K562 (cell line): ENCODE data around the gene TMEM200A. TPM values are rescaled to one million over a fixed set of nuclear protein-coding genes. Genes with fewer than 3 reads are reported as not detected.
"Not testable (repeated sequence)": the region's sequence is repeated elsewhere in the genome, so short reads cannot be mapped to it uniquely, and the experiment has no call there.

Source experiments
- ATAC-seq: fragments of 200-7000 bp; cut with Tn5 transposase; 3 replicates; pipeline ENCODE4 v1.9.1; 2020; ENCODE audit warnings: moderate library complexity
- BruUV-seq: library from RNA; stranded (reverse); fragments of 400-500 nt; replicated peaks from 2 replicates; lab custom pipeline; 2021; lab: Mats Ljungman, UMichigan
- CTCF ChIA-PET: fragments of 300-600 bp; formaldehyde crosslinking; extraction: SDS; loops from one replicate; lab custom pipeline; 2021; ENCODE audit warnings: low intra/inter-chr PET ratio; lab: Yijun Ruan, JAX
- POLR2A ChIA-PET: fragments of 300-600, 350-650 bp; sonication (Branson Sonifier 250); formaldehyde crosslinking; extraction: SDS; loops from one replicate; lab custom pipeline; 2021; ENCODE audit warnings: antibody characterized with exemption, inconsistent platforms; lab: Yijun Ruan, JAX
- DNase-seq, 4 experiments: peaks; one replicate each; pipeline versions ENCODE4 v3.0.0 to v3.0.0-alpha.2; 2011 to 2018; ENCODE audit warnings: low spot score in 3 of 4, mixed read lengths in 3 of 4; ENCODE audit errors: extremely low read depth in 1 of 4
- FAIRE-seq: peaks from 2 replicates; lab custom pipeline; 2011; peaks lifted over from hg19 to GRCh38; lab: Jason Lieb, UNC
- H2AFZ ChIP-seq: 2 replicates; pipeline ENCODE4 v1.6.0; 2011; ENCODE audit warnings: low read depth, low read length, control low read depth, inconsistent platforms
- H3K27ac ChIP-seq: fragments of 200-600 bp; 3 replicates; pipeline ENCODE4 v1.8.0; 2011; ENCODE audit warnings: low read depth, mild to moderate bottlenecking, control low read depth, inconsistent platforms, low read length, moderate library complexity, mixed read lengths; ENCODE audit errors: extremely low read depth
- H3K27me3 ChIP-seq, 2 experiments: fragments of 300-600 bp in 1 of 2; 2 replicates in 1 of 2; 3 replicates in 1 of 2; pipeline versions ENCODE4 v1.6.0 to v1.8.0; 2011; ENCODE audit warnings: inconsistent platforms in 2 of 2, low read length in 2 of 2, mild to moderate bottlenecking in 1 of 2, mixed read lengths in 1 of 2, moderate library complexity in 1 of 2; ENCODE audit not compliant: control insufficient read depth in 2 of 2, insufficient read depth in 2 of 2
- H3K36me3 ChIP-seq: fragments of 300-600 bp; 3 replicates; pipeline ENCODE4 v1.8.0; 2011; ENCODE audit warnings: mild to moderate bottlenecking, low read length, inconsistent platforms; ENCODE audit not compliant: control insufficient read depth, insufficient read depth
- H3K4me1 ChIP-seq, 2 experiments: fragments of 200-600 bp in 1 of 2; replicated peaks in 1 of 2; 2 replicates in 1 of 2; 3 replicates in 1 of 2; pipeline versions ENCODE4 v1.5.1 to v1.8.0; 2011; ENCODE audit warnings: inconsistent platforms in 2 of 2, low read length in 2 of 2, mild to moderate bottlenecking in 1 of 2, mixed read lengths in 1 of 2, moderate library complexity in 1 of 2; ENCODE audit not compliant: control insufficient read depth in 2 of 2, insufficient read depth in 2 of 2
- H3K4me2 ChIP-seq: 2 replicates; pipeline ENCODE4 v1.6.1; 2011; ENCODE audit warnings: low read length, control low read depth, inconsistent platforms, mixed read lengths; ENCODE audit not compliant: insufficient read depth
- H3K4me3 ChIP-seq: fragments of 200-600 bp; sonication (generic), shearing (Covaris generic); 2 replicates; pipeline ENCODE4 v1.5.1; 2016; ENCODE audit warnings: control low read depth, inconsistent platforms
- H3K79me2 ChIP-seq: fragments of 200-600 bp; 3 replicates; pipeline ENCODE4 v1.8.0; 2011; ENCODE audit warnings: low read length, inconsistent platforms; ENCODE audit not compliant: control insufficient read depth, insufficient read depth
- H3K9ac ChIP-seq, 2 experiments: 2 replicates each; pipeline versions ENCODE4 v1.6.0 to v1.6.1; 2011; ENCODE audit warnings: low read depth in 2 of 2, low read length in 2 of 2, control low read depth in 1 of 2, inconsistent platforms in 1 of 2, mild to moderate bottlenecking in 1 of 2, mixed read lengths in 1 of 2; ENCODE audit not compliant: insufficient read depth in 1 of 2
- H3K9me1 ChIP-seq: one replicate; pipeline ENCODE4 v1.6.0; 2011; ENCODE audit warnings: inconsistent platforms, mild to moderate bottlenecking, low read length, moderate library complexity; ENCODE audit not compliant: control insufficient read depth, insufficient read depth
- H3K9me3 ChIP-seq: replicated peaks from 2 replicates; pipeline ENCODE4 v1.5.1; 2011; ENCODE audit warnings: low read depth, low read length, inconsistent platforms; ENCODE audit not compliant: control insufficient read depth, insufficient read depth
- H4K20me1 ChIP-seq: replicated peaks from 2 replicates; pipeline ENCODE4 v1.6.1; 2011; ENCODE audit warnings: low read length, inconsistent platforms, mixed read lengths; ENCODE audit not compliant: control insufficient read depth, insufficient read depth
- MED1 ChIP-seq: sonication (generic); formaldehyde crosslinking; IDR thresholded peaks from 2 replicates; pipeline ENCODE4 v1.8.1; 2023; ENCODE audit warnings: missing genetic modification reagents, borderline replicate concordance
- YY1 ChIP-seq, 3 experiments: IDR thresholded peaks; 2 replicates each; pipeline ENCODE4 v1.6.1; 2011; ENCODE audit warnings: low read length in 2 of 3, mild to moderate bottlenecking in 2 of 3, moderate library complexity in 2 of 3, borderline replicate concordance in 1 of 3, control low read depth in 1 of 3, low read depth in 1 of 3; ENCODE audit not compliant: insufficient read depth in 3 of 3, insufficient replicate concordance in 2 of 3, control insufficient read depth in 1 of 3, insufficient read length in 1 of 3; ENCODE audit errors: extremely low read depth in 1 of 3
- ZBTB43 ChIP-seq: sonication (generic); formaldehyde crosslinking; IDR thresholded peaks from 2 replicates; pipeline ENCODE4 v1.8.0; 2023; ENCODE audit warnings: mild to moderate bottlenecking, missing genetic modification reagents
- WGBS: fragments of 100-300 bp; shearing (Covaris generic); methylation state at CpG from one replicate; pipeline ENCODE4 v1.1.6; 2016; ENCODE audit warnings: low coverage, mixed read lengths; ENCODE audit not compliant: insufficient coverage; ENCODE audit errors: missing lambda C conversion rate; 5-methylcytosine and 5-hydroxymethylcytosine counted together
- in situ Hi-C: fragments of 300-500 bp; cut with MboI; formaldehyde crosslinking; loops from 4 replicates; pipeline ENCODE4 v1.15.0; 2018; ENCODE audit warnings: inconsistent platforms, mixed read lengths
- intact Hi-C: fragments of 100-400 bp; cut with micrococcal nuclease; formaldehyde crosslinking; loops from 2 replicates; pipeline ENCODE4 v1.14.2; 2022
- polyA plus RNA-seq, 8 experiments: library from polyadenylated mRNA; depleted of rRNA in 4 of 8; stranded (reverse) in 5 of 8; unstranded in 3 of 8; fragments of >200 nt; fragmentation: Nextera tagmentation in 2 of 8; fragmentation: Illumina TruSeq in 1 of 8; extraction: Ambion mirVana in 2 of 8; extraction: Trizol in 1 of 8; gene quantifications; 2 replicates each; pipeline versions ENCODE4 v1.2.1 to v1.2.3, GENCODE V29; 2011 to 2014; ENCODE audit warnings: inconsistent platforms in 1 of 8, missing spikeins in 1 of 8
- total RNA-seq, 7 experiments: library from RNA; depleted of rRNA in 6 of 7; stranded (reverse); fragments of >200 nt in 6 of 7; fragmentation: Illumina TruSeq in 2 of 7; extraction: Trizol in 2 of 7; gene quantifications; 2 replicates each; pipeline versions ENCODE4 v1.2.1 to v1.2.3, GENCODE V29; 2011 to 2021; ENCODE audit warnings: low replicate concordance in 1 of 7
- TF ChIP-seq, protein P1 (sequence below): fragments of 450-650 bp; IDR thresholded peaks from 2 replicates; pipeline ENCODE4 v1.6.1; 2016; ENCODE audit warnings: mild to moderate bottlenecking

Gene TMEM200A
- total and polyA plus RNA-seq, 9 of the 15 experiments (the other 6 are each of a cell fraction or from before 2014, with no cell fraction given): 0.04 TPM; not detected in 8

- no peak for FAIRE-seq
Observed at GRCh38 chr6:130337534-130337933, 28.3 kb upstream of the TMEM200A start.

DNA sequence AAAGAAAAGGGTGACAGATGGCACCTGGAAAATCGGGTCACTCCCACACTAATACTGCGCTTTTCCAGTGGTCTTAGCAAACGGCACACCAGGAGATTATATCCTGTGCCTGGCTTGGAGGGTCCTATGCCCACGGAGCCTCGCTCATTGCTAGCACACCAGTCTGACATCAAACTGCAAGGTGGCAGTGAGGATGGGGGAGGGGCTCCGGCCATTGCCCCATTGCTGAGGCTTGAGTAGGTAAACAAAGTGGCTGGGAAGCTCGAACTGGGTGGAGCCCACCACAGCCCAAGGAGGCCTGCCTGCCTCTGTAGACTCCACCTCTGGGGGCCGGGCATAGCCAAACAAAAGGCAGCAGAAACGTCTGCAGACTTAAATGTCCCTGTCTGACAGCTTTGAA is 19.5 kb upstream of the TMEM200A start:
- H3K9me3 ChIP-seq, H3K27ac ChIP-seq, H3K79me2 ChIP-seq, H3K9ac ChIP-seq, POLR2A ChIA-PET, H3K27me3 ChIP-seq, H2AFZ ChIP-seq, CTCF ChIA-PET, intact Hi-C loops, FAIRE-seq, ATAC-seq, H3K36me3 ChIP-seq, H3K4me2 ChIP-seq, H4K20me1 ChIP-seq, H3K4me3 ChIP-seq, H3K9me1 ChIP-seq, in situ Hi-C loops, BruUV-seq, DNase-seq, H3K4me1 ChIP-seq: not testable (repeated sequence)
- 0% methylated on average over 9 of the region's 9 CpGs for WGBS

More at GRCh38 chr6:130337534-130337933, 28.3 kb upstream of the TMEM200A start:
- no peaks in the 10 kb centered on the region for H3K79me2 ChIP-seq
- no peaks in the 10 kb centered on the region for H3K27me3 ChIP-seq
- no peaks in the 10 kb centered on the region for H3K9me1 ChIP-seq
- WGBS: 0% methylated on average over 3 of the region's 3 CpGs
- TF ChIP-seq MED1 (CRISPR knock-in tag) (no peak), ZBTB43 (CRISPR knock-in tag) (no peak), YY1 (IDR thresholded peaks at IDR 0.05; ENCODE audit: borderline replicate concordance in 1 of 3, control insufficient read depth in 1 of 3, extremely low read depth in 1 of 3, insufficient read depth in 3 of 3, insufficient read length in 1 of 3, insufficient replicate concordance in 2 of 3, low read depth in 1 of 3, low read length in 2 of 3) (no peak)
- TF ChIP-seq, protein P1, sequence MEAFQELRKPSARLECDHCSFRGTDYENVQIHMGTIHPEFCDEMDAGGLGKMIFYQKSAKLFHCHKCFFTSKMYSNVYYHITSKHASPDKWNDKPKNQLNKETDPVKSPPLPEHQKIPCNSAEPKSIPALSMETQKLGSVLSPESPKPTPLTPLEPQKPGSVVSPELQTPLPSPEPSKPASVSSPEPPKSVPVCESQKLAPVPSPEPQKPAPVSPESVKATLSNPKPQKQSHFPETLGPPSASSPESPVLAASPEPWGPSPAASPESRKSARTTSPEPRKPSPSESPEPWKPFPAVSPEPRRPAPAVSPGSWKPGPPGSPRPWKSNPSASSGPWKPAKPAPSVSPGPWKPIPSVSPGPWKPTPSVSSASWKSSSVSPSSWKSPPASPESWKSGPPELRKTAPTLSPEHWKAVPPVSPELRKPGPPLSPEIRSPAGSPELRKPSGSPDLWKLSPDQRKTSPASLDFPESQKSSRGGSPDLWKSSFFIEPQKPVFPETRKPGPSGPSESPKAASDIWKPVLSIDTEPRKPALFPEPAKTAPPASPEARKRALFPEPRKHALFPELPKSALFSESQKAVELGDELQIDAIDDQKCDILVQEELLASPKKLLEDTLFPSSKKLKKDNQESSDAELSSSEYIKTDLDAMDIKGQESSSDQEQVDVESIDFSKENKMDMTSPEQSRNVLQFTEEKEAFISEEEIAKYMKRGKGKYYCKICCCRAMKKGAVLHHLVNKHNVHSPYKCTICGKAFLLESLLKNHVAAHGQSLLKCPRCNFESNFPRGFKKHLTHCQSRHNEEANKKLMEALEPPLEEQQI: no peak
- H2AFZ ChIP-seq: no peak overlapping the region
- CTCF ChIA-PET: no interaction called here
- H3K9me3 ChIP-seq: no peaks in the 10 kb centered on the region
- POLR2A ChIA-PET: no interaction called here
- no peaks in the 10 kb centered on the region for H4K20me1 ChIP-seq
- H3K4me1 ChIP-seq: no peaks in the 10 kb centered on the region
- no peaks in the 10 kb centered on the region for H3K36me3 ChIP-seq
- in situ Hi-C loops (no loop called here), intact Hi-C loops (no loop called here)
- H3K4me2 ChIP-seq: no peak overlapping the region
- H3K27ac ChIP-seq: no peak overlapping the region
- ATAC-seq (no peak), DNase-seq (no peak)
- H3K4me3 ChIP-seq: no peak overlapping the region
- no peak overlapping the region for H3K9ac ChIP-seq
- no TSS peak for BruUV-seq
